Erythroblast (primary cell): ENCODE measurements around the gene ARID3B.
A peak's percentile ranks its signal among the peaks of the same experiment; 100 is the strongest.
"Not testable (repeated sequence)": the region's sequence is repeated elsewhere in the genome, so short reads cannot be mapped to it uniquely, and the experiment has no call there.

Experiments used
- DNase-seq, 2 experiments: peaks; one replicate each; lab custom pipeline; 2025; lab: John Stamatoyannopoulos, UW
- GATA1 ChIP-seq: IDR thresholded peaks from 2 replicates; pipeline ENCODE4 v1.6.1; 2011; ENCODE audit warnings: low read depth, mild to moderate bottlenecking, control low read depth, low read length, moderate library complexity
- POLR2A ChIP-seq: IDR thresholded peaks from 2 replicates; pipeline ENCODE4 v1.6.1; 2011; ENCODE audit warnings: mild to moderate bottlenecking, low read length

ARID3B gene

GRCh38 chr15:74520407-74520806, 20.6 kb upstream of the ARID3B start:
- TF ChIP-seq POLR2A (no peak), GATA1 (no peak)
- DNase-seq, result no peak

DNA sequence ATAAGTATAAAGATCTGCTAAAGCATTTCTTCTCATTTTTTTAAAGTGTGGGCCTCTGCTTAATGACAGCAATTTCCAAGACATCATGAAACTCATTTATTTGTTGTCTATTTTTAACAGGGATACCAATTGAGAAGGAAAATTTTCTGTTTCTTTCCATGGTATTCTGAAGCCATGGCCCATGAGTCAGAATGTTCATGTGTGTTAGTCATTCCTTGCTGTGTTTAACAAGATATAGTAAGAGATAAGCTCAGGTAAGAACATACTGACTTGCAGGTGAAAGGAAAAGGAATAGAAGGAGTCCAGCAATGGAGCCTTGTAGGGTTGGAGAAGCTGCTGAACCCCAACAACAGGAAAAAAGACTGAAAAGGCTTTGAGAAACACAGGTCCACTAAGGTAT, 17.0 kb upstream of the ARID3B start:
- TF ChIP-seq GATA1, result no peak
- no peak for TF ChIP-seq POLR2A
- no peak for DNase-seq

- no peak for TF ChIP-seq GATA1
- no peak for DNase-seq
Measured at GRCh38 chr15:74525309-74525708, 15.7 kb upstream of the ARID3B start.

- no peak for TF ChIP-seq GATA1
- TF ChIP-seq POLR2A, result no peak
- no peak for DNase-seq
Measured at GRCh38 chr15:74525945-74526344, 15.1 kb upstream of the ARID3B start.

- TF ChIP-seq GATA1 (no peak), POLR2A (no peak)
- DNase-seq, result no peak
Measured at GRCh38 chr15:74528876-74529275, 12.1 kb upstream of the ARID3B start.

- no peak for TF ChIP-seq GATA1
- TF ChIP-seq POLR2A, result no peak
- DNase-seq, result no peak
Measured at GRCh38 chr15:74529921-74530320, 11.1 kb upstream of the ARID3B start.

DNA sequence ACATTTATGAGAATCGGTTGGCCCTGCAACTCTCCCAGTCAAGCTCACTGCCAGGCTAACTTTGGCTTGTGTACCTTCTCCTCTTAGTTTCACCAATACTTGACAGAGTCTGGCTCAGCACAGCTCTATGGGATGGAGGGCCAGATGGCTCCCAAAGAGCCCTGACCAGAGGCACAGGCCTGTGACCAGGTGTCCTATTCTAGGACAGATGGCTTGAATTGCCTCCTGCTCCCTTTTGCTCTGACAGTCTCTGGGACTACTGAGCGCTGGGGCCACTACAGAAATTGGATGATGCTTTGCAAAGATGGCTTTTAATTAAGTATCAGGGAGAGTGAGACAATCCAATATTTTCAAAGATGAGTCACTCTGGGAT, 10.3 kb upstream of the ARID3B start:
- no peak for DNase-seq
- no peak for TF ChIP-seq POLR2A
- no peak for TF ChIP-seq GATA1

DNA sequence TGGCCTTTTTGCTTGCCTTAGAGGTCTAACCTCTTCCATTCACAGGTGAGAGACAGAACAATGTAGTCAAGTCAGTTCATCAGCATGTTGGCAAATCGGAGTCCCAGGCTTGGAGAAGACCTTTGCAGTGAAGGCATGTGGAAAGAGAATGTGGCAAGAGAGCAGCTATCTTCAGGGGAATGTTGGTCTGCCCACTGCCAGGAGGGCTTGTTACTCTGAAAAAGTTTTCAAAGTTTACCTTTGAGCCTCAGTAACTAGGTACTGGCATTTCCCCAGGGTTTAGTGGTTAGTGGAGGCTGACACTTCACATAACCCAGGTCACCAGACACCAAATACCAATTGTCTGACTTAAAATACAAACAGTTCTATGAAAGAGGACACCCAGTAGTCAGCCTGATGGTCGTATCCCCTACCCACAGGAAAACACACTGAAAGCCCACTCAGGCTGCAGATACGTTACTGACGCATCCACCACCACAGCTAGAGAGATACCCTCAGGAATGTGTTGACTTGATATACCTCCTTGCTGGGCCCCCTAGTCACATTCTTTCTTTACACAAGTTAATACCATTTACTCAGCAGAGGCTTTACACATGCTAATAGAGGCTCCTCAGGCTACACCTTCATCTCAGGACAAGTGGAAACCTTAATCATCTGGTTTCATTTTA, 9.7 kb upstream of the ARID3B start:
- no peak for DNase-seq
- TF ChIP-seq POLR2A (no peak), GATA1 (no peak)

DNA sequence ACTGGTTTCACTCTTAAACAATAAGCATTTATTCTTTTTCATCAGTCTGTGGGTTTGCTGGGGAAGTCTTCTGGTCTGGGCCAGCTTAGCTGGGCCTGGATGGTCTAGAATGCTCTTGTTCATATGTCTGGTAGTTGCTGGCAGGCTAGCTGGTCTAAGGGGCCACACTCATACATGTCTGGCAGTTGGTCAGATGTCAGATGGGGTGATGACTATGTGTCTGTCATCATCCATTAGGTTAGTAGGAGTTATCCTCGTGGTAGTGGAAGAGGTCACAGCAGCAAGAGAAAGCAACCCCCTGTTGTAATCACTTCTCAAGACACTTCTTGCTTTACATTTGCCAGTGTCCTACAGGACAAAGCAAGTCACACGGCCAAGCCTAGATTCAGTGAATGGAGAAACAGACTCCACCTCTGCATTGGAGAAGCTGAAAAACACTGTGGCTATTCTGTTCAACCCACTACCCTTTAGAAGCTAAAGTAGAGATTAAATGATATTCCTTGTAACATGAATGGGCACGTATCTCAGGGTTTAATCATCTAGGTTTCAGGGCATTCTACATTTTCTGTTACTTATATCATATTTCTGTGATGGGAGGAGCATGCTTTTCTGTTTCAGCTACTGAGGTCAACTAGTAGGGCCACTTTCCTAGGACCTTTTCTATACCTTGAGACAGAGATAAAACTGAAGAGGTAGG, 5.5 kb upstream of the ARID3B start:
- TF ChIP-seq GATA1, result no peak
- TF ChIP-seq POLR2A, result no peak
- peak in 1 of 2 experiments; percentile 14 for DNase-seq

- TF ChIP-seq GATA1, result no peak
- TF ChIP-seq POLR2A, result no peak
- DNase-seq, result no peak
Measured at GRCh38 chr15:74537736-74538135, 3.3 kb upstream of the ARID3B start.

GRCh38 chr15:74539521-74539920, 1.5 kb upstream of the ARID3B start:
- not testable (repeated sequence) for DNase-seq

DNA sequence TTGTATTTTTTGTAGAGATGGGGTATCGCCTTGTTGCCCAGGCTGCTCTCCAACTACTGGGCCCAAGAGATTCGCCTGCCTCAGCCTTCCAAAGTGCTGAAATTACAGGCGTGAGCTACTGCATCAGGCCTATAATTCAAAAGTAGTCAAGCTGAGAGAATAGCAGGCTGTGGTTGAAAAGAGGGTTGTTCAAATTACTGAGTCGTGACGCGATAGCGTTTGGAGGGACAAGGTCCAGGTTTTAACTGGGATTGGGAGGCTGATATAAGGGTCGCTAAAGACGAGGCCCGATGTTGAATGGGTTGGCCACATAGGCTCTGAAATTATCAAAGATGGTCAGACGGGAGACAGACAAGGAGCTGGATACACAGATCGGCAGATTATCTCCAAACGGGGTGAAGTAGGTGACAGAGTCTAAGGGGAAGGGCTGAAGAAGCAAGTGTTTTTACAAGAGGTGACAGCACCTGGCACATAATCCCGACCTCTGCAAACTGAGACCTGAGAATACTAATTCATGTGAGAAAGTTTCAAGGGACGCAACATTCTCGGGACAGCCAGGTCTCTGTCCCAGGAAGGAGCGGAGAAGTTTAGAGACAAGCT, 759 bp upstream of the ARID3B start:
- DNase-seq, result peak; percentile 77 to 79

GRCh38 chr15:74541494-74542165, 610 bp downstream of the ARID3B start:
- DNase-seq, result peak; percentile 75 to 79

More for the DNA sequence above, 759 bp upstream of the ARID3B start:
- TF ChIP-seq GATA1 (no peak), POLR2A (no peak)

More at GRCh38 chr15:74541494-74542165, 610 bp downstream of the ARID3B start:
- TF ChIP-seq POLR2A (no peak), GATA1 (no peak)
